IMR-90 (cell line): ENCODE results near the gene MRM1.

Experiments
- BHLHE40 ChIP-seq: fragments of 150-350 bp; IDR thresholded peaks from 2 replicates; pipeline ENCODE4 v1.6.1; 2016; ENCODE audit warnings: mild to moderate bottlenecking, low read depth, low read length
- CEBPB ChIP-seq: IDR thresholded peaks from 2 replicates; pipeline ENCODE4 v1.6.1; 2012; ENCODE audit warnings: low read depth, low read length, improper control_type of control experiment
- CTCF ChIP-seq: conservative IDR thresholded peaks from 2 replicates; pipeline ENCODE4 v1.5.1; 2012; ENCODE audit warnings: mild to moderate bottlenecking, low read depth, low read length, improper control_type of control experiment
- ELK1 ChIP-seq: fragments of 150-350 bp; IDR thresholded peaks from 2 replicates; pipeline ENCODE4 v1.6.1; 2016; ENCODE audit warnings: low read depth, mild to moderate bottlenecking, low read length, moderate library complexity, borderline replicate concordance
- POLR2A ChIP-seq: IDR thresholded peaks from 2 replicates; pipeline ENCODE4 v1.6.1; 2012; ENCODE audit warnings: mild to moderate bottlenecking, low read depth, low read length
- RCOR1 ChIP-seq: IDR thresholded peaks from 2 replicates; pipeline ENCODE4 v1.6.1; 2012; ENCODE audit warnings: mild to moderate bottlenecking, low read length, improper control_type of control experiment; ENCODE audit not compliant: insufficient replicate concordance
- RFX5 ChIP-seq: IDR thresholded peaks from 2 replicates; pipeline ENCODE4 v1.8.0; 2012; ENCODE audit warnings: low read depth, mild to moderate bottlenecking, low read length, moderate library complexity
- USF2 ChIP-seq: fragments of 150-350 bp; IDR thresholded peaks from 2 replicates; pipeline ENCODE4 v1.6.1; 2017; ENCODE audit warnings: mild to moderate bottlenecking, antibody characterized with exemption, low read length, low read depth

- TF ChIP-seq CEBPB, result no peak
- TF ChIP-seq RFX5, result no peak
- TF ChIP-seq POLR2A, result no peak
- peak; percentile 65 for TF ChIP-seq CTCF
- 0 out of 2 replicates have a peak, but pooled peaks have one; percentile 2 for TF ChIP-seq BHLHE40
- TF ChIP-seq USF2, result peak; percentile 74; the same call in 1 of the 2 replicates
- no peak for TF ChIP-seq ELK1
- TF ChIP-seq RCOR1, result no peak
Observed at GRCh38 chr17:36608794-36609497, 7.6 kb downstream of the MRM1 start.
